Measurements from ENCODE around the gene UIMC1. TPM values are rescaled to one million over a fixed set of nuclear protein-coding genes. Genes with fewer than 3 reads are reported as not detected.

UIMC1 gene
- total and polyA plus RNA-seq, 2 experiments from 2014 or later: 12.6 to 28.2 TPM

DNA sequence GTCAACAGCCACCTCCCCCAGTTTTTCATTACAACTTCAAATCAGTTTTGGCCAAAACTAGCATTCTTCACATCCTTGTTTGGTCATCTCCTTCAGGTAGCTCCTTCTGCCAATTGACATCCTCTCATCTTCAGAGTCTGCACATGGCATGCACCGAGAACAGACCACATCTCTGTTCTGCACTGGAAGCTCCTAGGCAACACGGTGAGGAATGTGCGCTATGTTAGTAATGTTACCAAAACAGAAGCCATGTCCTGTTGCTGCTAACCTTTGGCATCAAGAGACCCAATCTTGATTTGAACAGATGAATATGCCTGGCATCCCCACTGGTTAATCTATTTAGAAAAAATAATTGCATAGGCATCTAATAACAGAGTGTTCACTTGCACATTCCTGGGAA lies 102.3 kb downstream of the UIMC1 start:
- H3K36me3 ChIP-seq (replicated peaks; ENCODE audit: insufficient read depth, low read depth): peaks cover 2% of the 10 kb centered on the region
- DNase-seq (ENCODE audit: low spot score): no peak
- no peaks in the 10 kb centered on the region for H3K4me1 ChIP-seq (ENCODE audit: insufficient read depth)
- no peaks in the 10 kb centered on the region for H3K9me2 ChIP-seq (replicated peaks; ENCODE audit: insufficient read depth)
- no peak overlapping the region for H2AFZ ChIP-seq
- H3K79me2 ChIP-seq: no peaks in the 10 kb centered on the region
- H3K4me2 ChIP-seq: no peak overlapping the region
- H3K27ac ChIP-seq: no peak overlapping the region
- no peaks in the 10 kb centered on the region for H3K27me3 ChIP-seq
- H4K20me1 ChIP-seq (ENCODE audit: insufficient read depth, poor library complexity, severe bottlenecking): no peaks in the 10 kb centered on the region
- H3K9me3 ChIP-seq (ENCODE audit: low read depth): no peaks in the 10 kb centered on the region
- H3K4me3 ChIP-seq: no peak overlapping the region
- 87% methylated on average over 3 of the region's 3 CpGs for WGBS (ENCODE audit: low lambda C conversion rate, missing lambda C conversion rate)
- TF ChIP-seq EZH2 (IDR thresholded peaks at IDR 0.05; ENCODE audit: borderline replicate concordance): no peak
- TF ChIP-seq, protein P1, sequence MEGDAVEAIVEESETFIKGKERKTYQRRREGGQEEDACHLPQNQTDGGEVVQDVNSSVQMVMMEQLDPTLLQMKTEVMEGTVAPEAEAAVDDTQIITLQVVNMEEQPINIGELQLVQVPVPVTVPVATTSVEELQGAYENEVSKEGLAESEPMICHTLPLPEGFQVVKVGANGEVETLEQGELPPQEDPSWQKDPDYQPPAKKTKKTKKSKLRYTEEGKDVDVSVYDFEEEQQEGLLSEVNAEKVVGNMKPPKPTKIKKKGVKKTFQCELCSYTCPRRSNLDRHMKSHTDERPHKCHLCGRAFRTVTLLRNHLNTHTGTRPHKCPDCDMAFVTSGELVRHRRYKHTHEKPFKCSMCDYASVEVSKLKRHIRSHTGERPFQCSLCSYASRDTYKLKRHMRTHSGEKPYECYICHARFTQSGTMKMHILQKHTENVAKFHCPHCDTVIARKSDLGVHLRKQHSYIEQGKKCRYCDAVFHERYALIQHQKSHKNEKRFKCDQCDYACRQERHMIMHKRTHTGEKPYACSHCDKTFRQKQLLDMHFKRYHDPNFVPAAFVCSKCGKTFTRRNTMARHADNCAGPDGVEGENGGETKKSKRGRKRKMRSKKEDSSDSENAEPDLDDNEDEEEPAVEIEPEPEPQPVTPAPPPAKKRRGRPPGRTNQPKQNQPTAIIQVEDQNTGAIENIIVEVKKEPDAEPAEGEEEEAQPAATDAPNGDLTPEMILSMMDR (IDR thresholded peaks at IDR 0.05; ENCODE audit: poor library complexity): no peak
- TF ChIP-seq EZH2phosphoT487 (IDR thresholded peaks at IDR 0.05; ENCODE audit: low read depth, severe bottlenecking, unreplicated experiment): no peak

DNA sequence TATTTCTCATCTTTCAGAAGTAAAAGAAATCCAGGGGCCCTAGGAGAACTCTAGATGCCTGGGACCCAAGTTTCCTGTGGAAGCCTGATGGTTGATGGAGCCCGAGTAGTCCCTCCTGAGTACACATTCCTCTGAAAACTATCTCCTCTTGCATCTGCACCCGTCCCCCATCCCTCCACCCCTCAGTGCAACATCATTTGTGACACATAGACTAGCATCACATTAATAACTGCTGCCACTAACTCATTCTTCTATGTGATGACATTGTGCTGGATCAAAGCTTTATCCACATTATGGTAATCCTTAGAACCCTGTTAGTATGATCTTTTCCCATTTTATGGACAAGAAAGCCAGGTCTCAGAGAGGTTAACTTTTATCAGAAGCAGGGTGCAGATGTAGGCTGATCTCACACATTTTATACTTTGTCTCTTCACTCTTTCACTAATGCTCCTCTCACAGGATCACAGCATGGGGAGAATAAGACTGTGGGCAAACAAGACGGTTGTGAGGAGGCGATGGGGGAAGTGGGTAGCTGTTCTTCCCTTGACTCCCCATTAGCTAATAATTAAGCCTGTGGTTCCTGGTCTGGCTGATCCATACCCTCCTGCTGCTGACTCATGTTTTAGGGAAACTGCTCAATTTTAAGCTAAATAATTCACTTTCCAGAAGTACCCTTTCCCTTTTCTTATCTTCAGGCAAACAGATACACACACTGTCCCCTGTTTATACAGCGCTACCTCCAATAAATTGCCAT lies 103.5 kb downstream of the UIMC1 start:
- Histone ChIP-seq H3K79me2 (no peaks in the 10 kb centered on the region), H3K9me2 (replicated peaks; ENCODE audit: insufficient read depth) (no peaks in the 10 kb centered on the region), H3K9me3 (ENCODE audit: low read depth) (no peaks in the 10 kb centered on the region), H3K4me3 (no peak overlapping the region), H2AFZ (no peak overlapping the region), H3K4me2 (no peak overlapping the region), H3K27me3 (no peaks in the 10 kb centered on the region), H3K4me1 (ENCODE audit: insufficient read depth) (no peaks in the 10 kb centered on the region), H3K36me3 (replicated peaks; ENCODE audit: insufficient read depth, low read depth) (peaks cover 2% of the 10 kb centered on the region), H4K20me1 (ENCODE audit: insufficient read depth, poor library complexity, severe bottlenecking) (no peaks in the 10 kb centered on the region), H3K27ac (no peak overlapping the region)
- no peak for DNase-seq (ENCODE audit: low spot score)
- WGBS (ENCODE audit: low lambda C conversion rate, missing lambda C conversion rate): 76% methylated on average over 5 of the region's 5 CpGs
- TF ChIP-seq EZH2phosphoT487 (IDR thresholded peaks at IDR 0.05; ENCODE audit: low read depth, severe bottlenecking, unreplicated experiment) (no peak), EZH2 (IDR thresholded peaks at IDR 0.05; ENCODE audit: borderline replicate concordance) (no peak)
- TF ChIP-seq, protein P1 (IDR thresholded peaks at IDR 0.05; ENCODE audit: poor library complexity): no peak

DNA sequence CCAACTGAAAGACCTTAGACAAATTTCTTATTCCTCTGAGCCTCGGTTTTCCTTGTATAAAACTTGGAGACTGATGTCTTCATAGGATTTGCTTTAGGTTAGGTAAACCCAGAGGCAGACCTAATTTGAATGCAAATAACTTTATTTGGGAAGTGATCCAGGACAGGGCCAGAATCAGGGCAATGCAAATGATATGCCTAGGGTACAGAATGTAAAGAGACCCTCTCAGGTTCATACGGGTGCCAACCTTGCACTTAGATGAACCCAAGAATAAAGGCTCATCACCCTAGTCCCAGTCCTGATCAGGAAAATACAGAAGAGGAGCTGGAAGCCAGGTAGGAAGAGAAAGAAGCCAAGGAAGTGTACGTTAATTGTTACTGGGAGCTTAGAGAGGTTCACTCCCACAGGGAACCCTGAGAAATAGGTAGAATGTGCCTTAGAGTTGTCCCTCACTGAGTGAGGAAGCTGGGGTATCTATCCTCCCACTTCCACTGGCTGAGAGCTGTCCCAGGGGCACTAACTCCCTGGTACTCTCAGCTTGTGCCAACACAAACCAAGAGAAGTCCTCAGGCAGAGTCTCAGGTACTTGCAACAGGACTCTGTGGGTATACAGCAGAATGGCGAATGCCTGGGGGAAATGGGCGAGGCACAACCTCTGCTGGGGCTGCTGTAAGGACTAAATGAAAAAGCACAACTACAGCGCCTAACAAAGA lies 104.3 kb downstream of the UIMC1 start:
- H3K27ac ChIP-seq: no peak overlapping the region
- H3K9me2 ChIP-seq (replicated peaks; ENCODE audit: insufficient read depth): no peaks in the 10 kb centered on the region
- no peak overlapping the region for H3K4me3 ChIP-seq
- no peaks in the 10 kb centered on the region for H3K79me2 ChIP-seq
- no peaks in the 10 kb centered on the region for H4K20me1 ChIP-seq (ENCODE audit: insufficient read depth, poor library complexity, severe bottlenecking)
- H3K4me2 ChIP-seq: no peak overlapping the region
- no peak for DNase-seq (ENCODE audit: low spot score)
- no peak for TF ChIP-seq EZH2phosphoT487 (IDR thresholded peaks at IDR 0.05; ENCODE audit: low read depth, severe bottlenecking, unreplicated experiment)
- TF ChIP-seq, protein P1 (IDR thresholded peaks at IDR 0.05; ENCODE audit: poor library complexity): no peak
- H3K36me3 ChIP-seq (replicated peaks; ENCODE audit: insufficient read depth, low read depth): peaks cover 2% of the 10 kb centered on the region
- H3K4me1 ChIP-seq (ENCODE audit: insufficient read depth): no peaks in the 10 kb centered on the region
- no peak overlapping the region for H2AFZ ChIP-seq
- no peaks in the 10 kb centered on the region for H3K9me3 ChIP-seq (ENCODE audit: low read depth)
- no peaks in the 10 kb centered on the region for H3K27me3 ChIP-seq
- WGBS (ENCODE audit: low lambda C conversion rate, missing lambda C conversion rate): 94% methylated on average over 6 of the region's 6 CpGs
